Measurements from ENCODE around the gene AHRR. TPM values are rescaled to one million over a fixed set of nuclear protein-coding genes. Genes with fewer than 3 reads are reported as not detected.
A peak's percentile ranks its signal among the peaks of the same experiment; 100 is the strongest.

The AHRR gene
- total and polyA plus RNA-seq, 10 of the 15 experiments (the other 5 are each of a cell fraction or from before 2014, with no cell fraction given): 0.90 to 35.2 (median 19.2) TPM

- TF ChIP-seq ATF3 (IDR thresholded peaks at IDR 0.05; ENCODE audit: borderline replicate concordance, extremely low read depth, low read depth, low read length) (no peak), SKIL (IDR thresholded peaks at IDR 0.05; ENCODE audit: low read depth, poor library complexity, severe bottlenecking) (peak; percentile 67), ATF2 (IDR thresholded peaks at IDR 0.05; ENCODE audit: low read length) (no peak), ZNF384 (IDR thresholded peaks at IDR 0.05; ENCODE audit: borderline replicate concordance, low read depth, low read length) (no peak), KLF5 (IDR thresholded peaks at IDR 0.05; ENCODE audit: partially characterized antibody) (peak; percentile 25), SUZ12 (IDR thresholded peaks at IDR 0.05; ENCODE audit: unreplicated experiment) (no peak), TCF3 (IDR thresholded peaks at IDR 0.05; ENCODE audit: borderline replicate concordance, insufficient read depth, low read depth, low read length) (no peak), CREB1 (IDR thresholded peaks at IDR 0.05; ENCODE audit: low read depth) (peak; percentile 29; the same call in 1 of the 2 replicates), PAX8 (IDR thresholded peaks at IDR 0.05) (0 out of 2 replicates have a peak, but pooled peaks have one; percentile 52), KDM1A (IDR thresholded peaks at IDR 0.05; ENCODE audit: borderline replicate concordance) (no peak), MTA2 (IDR thresholded peaks at IDR 0.05; ENCODE audit: low read depth) (peak; percentile 79), E4F1 (IDR thresholded peaks at IDR 0.05; ENCODE audit: borderline replicate concordance, partially characterized antibody) (no peak), NR2C2 (IDR thresholded peaks at IDR 0.05; ENCODE audit: borderline replicate concordance, control insufficient read depth, insufficient read length, low read depth) (no peak), HDAC6 (IDR thresholded peaks at IDR 0.05; ENCODE audit: unreplicated experiment) (no peak), E2F4 (IDR thresholded peaks at IDR 0.05; ENCODE audit: low read depth, low read length) (no peak), BMI1 (IDR thresholded peaks at IDR 0.05; ENCODE audit: borderline replicate concordance) (no peak), ESRRA (IDR thresholded peaks at IDR 0.05; ENCODE audit: low read length) (no peak), TAF1 (IDR thresholded peaks at IDR 0.05; ENCODE audit: borderline replicate concordance, low read depth, low read length) (peak; percentile 33; the same call in 1 of the 2 replicates), MXI1 (IDR thresholded peaks at IDR 0.05; ENCODE audit: low read depth, low read length) (peak; percentile 53; the same call in 1 of the 2 replicates), RAD51 (IDR thresholded peaks at IDR 0.05) (peak; percentile 47), ZSCAN29 (IDR thresholded peaks at IDR 0.05) (no peak), KAT2A (conservative IDR thresholded peaks at IDR 0.05; ENCODE audit: control insufficient read depth, low read depth, low read length) (no peak)
Observed at GRCh38 chr5:424301-425110, 103.0 kb downstream of the AHRR start (continued).

All from GM12878 (cell line).